PC-3 (cell line): ENCODE results near the gene AFG3L2. TPM values are rescaled to one million over a fixed set of nuclear protein-coding genes. Genes with fewer than 3 reads are reported as not detected.
A peak's percentile ranks its signal among the peaks of the same experiment; 100 is the strongest.

Experiments used
- ATAC-seq: fragments of 200-7000 bp; cut with Tn5 transposase; 2 replicates; pipeline ENCODE4 v1.9.1; 2020; ENCODE audit warnings: mild to moderate bottlenecking, moderate library complexity
- BruUV-seq: library from RNA; stranded (reverse); fragments of 400-500 nt; replicated peaks from 2 replicates; lab custom pipeline; 2021; lab: Mats Ljungman, UMichigan
- CTCF ChIA-PET: fragments of 300-600 bp; sonication (Branson Sonifier 250); formaldehyde crosslinking; loops from one replicate; lab custom pipeline; 2022; ENCODE audit warnings: antibody characterized with exemption; lab: Charles Lee
- POLR2A ChIA-PET: fragments of 300-600 bp; sonication (Branson Sonifier 250); formaldehyde crosslinking; loops from one replicate; lab custom pipeline; 2022; ENCODE audit warnings: antibody characterized with exemption; ENCODE audit not compliant: unreplicated experiment; lab: Charles Lee
- DNase-seq: peaks from one replicate; pipeline ENCODE4 v3.0.0-alpha.2; 2015
- H2AFZ ChIP-seq: fragments of 300-600 bp; sonication (generic); 2 replicates; pipeline ENCODE4 v1.6.0; 2016; ENCODE audit warnings: antibody characterized with exemption, low read length
- H3F3A ChIP-seq: fragments of 300-600 bp; sonication (generic); one replicate; pipeline ENCODE4 v1.6.0; 2017; ENCODE audit warnings: antibody characterized with exemption, low read length, control low read depth, mild to moderate bottlenecking; ENCODE audit not compliant: unreplicated experiment
- H3K27ac ChIP-seq: fragments of 300-600 bp; sonication (generic); 2 replicates; pipeline ENCODE4 v1.5.1; 2016; ENCODE audit warnings: mild to moderate bottlenecking, low read length
- H3K27me3 ChIP-seq: fragments of 300-600 bp; sonication (generic); 2 replicates; pipeline ENCODE4 v1.6.1; 2016; ENCODE audit warnings: low read length, mixed read lengths
- H3K36me3 ChIP-seq: fragments of 300-600 bp; sonication (generic); 2 replicates; pipeline ENCODE4 v1.6.1; 2016; ENCODE audit warnings: low read depth, mixed run types, low read length, mixed read lengths
- H3K4me1 ChIP-seq: fragments of 300-600 bp; sonication (generic); 2 replicates; pipeline ENCODE4 v1.5.1; 2016; ENCODE audit warnings: low read length; ENCODE audit not compliant: insufficient read depth
- H3K4me2 ChIP-seq: fragments of 300-600 bp; sonication (generic); 2 replicates; pipeline ENCODE4 v1.6.0; 2016; ENCODE audit warnings: low read length
- H3K4me3 ChIP-seq: fragments of 300-600 bp; sonication (generic); 2 replicates; pipeline ENCODE4 v1.5.1; 2016; ENCODE audit warnings: mild to moderate bottlenecking, low read length, mixed read lengths
- H3K79me2 ChIP-seq: fragments of 300-600 bp; sonication (generic); 2 replicates; pipeline ENCODE4 v1.6.1; 2017; ENCODE audit warnings: low read length, mixed read lengths
- H3K9ac ChIP-seq: fragments of 300-600 bp; sonication (generic); 2 replicates; pipeline ENCODE4 v1.6.0; 2016; ENCODE audit warnings: mild to moderate bottlenecking, low read length
- H3K9me2 ChIP-seq: fragments of 300-600 bp; sonication (generic); replicated peaks from 2 replicates; pipeline ENCODE4 v1.6.1; 2016; ENCODE audit warnings: mixed run types, low read length, mixed read lengths
- H3K9me3 ChIP-seq: fragments of 300-600 bp; sonication (generic); 2 replicates; pipeline ENCODE4 v1.6.1; 2016; ENCODE audit warnings: low read length, mixed read lengths
- H4K20me1 ChIP-seq: fragments of 300-600 bp; sonication (generic); 2 replicates; pipeline ENCODE4 v1.6.1; 2016; ENCODE audit warnings: low read length, mixed read lengths
- EZH2 ChIP-seq: fragments of 300-600 bp; sonication (generic); IDR thresholded peaks from one replicate; pipeline ENCODE4 v1.6.1; 2017; ENCODE audit warnings: antibody characterized with exemption, mild to moderate bottlenecking, low read length; ENCODE audit not compliant: unreplicated experiment
- EZH2phosphoT487 ChIP-seq: fragments of 300-600 bp; sonication (generic); IDR thresholded peaks from 2 replicates; pipeline ENCODE4 v1.6.1; 2018; ENCODE audit warnings: mild to moderate bottlenecking, antibody characterized with exemption, low read length, borderline replicate concordance
- intact Hi-C: fragments of 100-400 bp; cut with micrococcal nuclease; formaldehyde crosslinking; loops from 2 replicates; pipeline ENCODE4 v1.9.0; 2023
- total RNA-seq: library from RNA; depleted of rRNA; stranded (reverse); fragments of >200 nt; gene quantifications from 2 replicates; pipeline ENCODE4 v1.2.3, GENCODE V29; 2014
- TF ChIP-seq, protein P1 (sequence below): fragments of 300-600 bp; sonication (generic); conservative IDR thresholded peaks from 2 replicates; pipeline ENCODE4 v1.5.1; 2017; ENCODE audit warnings: antibody characterized with exemption, low read depth, mild to moderate bottlenecking, low read length

The AFG3L2 gene
- total RNA-seq, 1 experiment from 2014 or later: 79.3 TPM

DNA sequence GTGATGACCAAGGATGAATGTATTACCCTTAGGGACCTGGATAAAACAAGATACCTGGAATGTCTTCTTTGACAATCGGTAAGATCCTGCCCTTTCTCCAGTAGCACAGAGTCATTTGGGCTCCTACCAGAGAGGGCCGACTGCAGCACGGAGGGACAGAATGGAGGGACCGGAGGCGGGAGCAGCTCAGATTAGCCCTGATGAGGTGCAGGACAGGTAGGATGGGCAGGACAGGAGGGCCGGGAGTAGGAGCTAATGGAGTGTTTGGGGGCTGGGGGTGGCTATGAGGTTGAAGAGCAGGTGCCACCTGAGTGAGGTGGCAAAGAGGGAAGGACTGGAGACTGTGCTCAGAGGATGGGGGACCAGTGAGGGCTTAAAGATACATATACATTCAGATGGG lies 20.8 kb upstream of the AFG3L2 start:
- Histone ChIP-seq H3K9me2 (no peaks in the 10 kb centered on the region), H3F3A (no peaks in the 10 kb centered on the region), H3K9me3 (no peaks in the 10 kb centered on the region), H2AFZ (no peak overlapping the region), H3K27me3 (no peaks in the 10 kb centered on the region), H3K4me2 (no peak overlapping the region), H3K4me1 (peaks cover 33% of the 10 kb centered on the region), H3K79me2 (no peaks in the 10 kb centered on the region), H3K4me3 (no peak overlapping the region), H3K36me3 (no peaks in the 10 kb centered on the region), H3K27ac (no peak overlapping the region), H4K20me1 (no peaks in the 10 kb centered on the region), H3K9ac (no peak overlapping the region)
- intact Hi-C loops: no loop called here
- ATAC-seq: no peak
- ChIA-PET POLR2A (no interaction called here), CTCF (interaction anchor here (0.6 kb wide), 1 partner anchor 25 kb away, joined by 3 read pairs; no protein-coding TSS in a partner anchor)
- BruUV-seq: no TSS peak
- no peak for TF ChIP-seq EZH2
- TF ChIP-seq, protein P1, sequence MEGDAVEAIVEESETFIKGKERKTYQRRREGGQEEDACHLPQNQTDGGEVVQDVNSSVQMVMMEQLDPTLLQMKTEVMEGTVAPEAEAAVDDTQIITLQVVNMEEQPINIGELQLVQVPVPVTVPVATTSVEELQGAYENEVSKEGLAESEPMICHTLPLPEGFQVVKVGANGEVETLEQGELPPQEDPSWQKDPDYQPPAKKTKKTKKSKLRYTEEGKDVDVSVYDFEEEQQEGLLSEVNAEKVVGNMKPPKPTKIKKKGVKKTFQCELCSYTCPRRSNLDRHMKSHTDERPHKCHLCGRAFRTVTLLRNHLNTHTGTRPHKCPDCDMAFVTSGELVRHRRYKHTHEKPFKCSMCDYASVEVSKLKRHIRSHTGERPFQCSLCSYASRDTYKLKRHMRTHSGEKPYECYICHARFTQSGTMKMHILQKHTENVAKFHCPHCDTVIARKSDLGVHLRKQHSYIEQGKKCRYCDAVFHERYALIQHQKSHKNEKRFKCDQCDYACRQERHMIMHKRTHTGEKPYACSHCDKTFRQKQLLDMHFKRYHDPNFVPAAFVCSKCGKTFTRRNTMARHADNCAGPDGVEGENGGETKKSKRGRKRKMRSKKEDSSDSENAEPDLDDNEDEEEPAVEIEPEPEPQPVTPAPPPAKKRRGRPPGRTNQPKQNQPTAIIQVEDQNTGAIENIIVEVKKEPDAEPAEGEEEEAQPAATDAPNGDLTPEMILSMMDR: no peak
- no peak for TF ChIP-seq EZH2phosphoT487
- DNase-seq: no peak

DNA sequence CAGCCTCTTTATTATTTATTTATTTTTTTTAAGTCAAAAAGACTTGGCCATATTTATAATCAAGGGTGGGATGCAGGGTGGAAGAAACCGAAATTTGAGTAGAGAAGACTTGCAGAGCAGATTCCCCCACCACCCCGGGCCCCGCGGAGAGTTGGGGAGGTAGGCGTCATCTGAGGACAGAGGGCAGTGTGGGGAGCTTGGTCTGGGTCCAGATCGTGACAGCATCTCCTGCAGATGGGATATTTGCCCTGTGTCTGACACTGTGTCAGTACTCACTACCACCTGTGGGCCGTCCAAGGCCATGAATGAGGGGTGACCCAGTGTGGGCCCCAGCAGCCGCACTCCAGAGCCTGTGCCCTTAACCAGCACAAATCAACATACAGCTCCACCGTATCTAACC lies 20.2 kb upstream of the AFG3L2 start:
- CTCF ChIA-PET: no interaction called here
- intact Hi-C loops: no loop called here
- no peak for DNase-seq
- ATAC-seq: no peak
- H3K4me2 ChIP-seq: no peak overlapping the region
- H2AFZ ChIP-seq: no peak overlapping the region
- POLR2A ChIA-PET: no interaction called here
- H3K4me3 ChIP-seq: no peak overlapping the region
- no peaks in the 10 kb centered on the region for H4K20me1 ChIP-seq
- peaks cover 28% of the 10 kb centered on the region for H3K4me1 ChIP-seq
- no peaks in the 10 kb centered on the region for H3K9me3 ChIP-seq
- no peaks in the 10 kb centered on the region for H3K9me2 ChIP-seq
- no peak overlapping the region for H3K9ac ChIP-seq
- H3K79me2 ChIP-seq: no peaks in the 10 kb centered on the region
- no peak overlapping the region for H3K27ac ChIP-seq
- no peak for TF ChIP-seq EZH2phosphoT487
- no peak for TF ChIP-seq EZH2
- TF ChIP-seq, protein P1: no peak
- no peaks in the 10 kb centered on the region for H3F3A ChIP-seq
- no peaks in the 10 kb centered on the region for H3K36me3 ChIP-seq
- no TSS peak for BruUV-seq
- no peaks in the 10 kb centered on the region for H3K27me3 ChIP-seq

DNA sequence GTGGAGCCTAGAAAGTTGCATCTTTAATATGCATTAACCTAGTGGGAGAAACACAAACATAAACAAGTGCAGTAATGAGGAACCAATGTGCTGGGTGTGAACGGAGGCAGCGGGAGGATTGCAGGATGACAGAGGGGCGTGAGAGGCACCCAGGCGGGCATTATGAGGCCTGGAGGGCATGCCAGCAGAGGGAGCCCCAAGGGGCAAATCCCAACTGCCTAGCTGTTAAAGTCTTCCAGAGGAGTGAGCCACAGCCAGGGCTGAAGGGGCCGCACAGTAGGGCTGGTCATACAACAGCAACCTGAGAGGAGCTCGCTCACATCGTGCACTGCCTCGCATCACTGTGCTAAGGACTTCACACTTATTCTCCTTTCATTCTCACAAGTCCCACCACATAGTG lies 17.4 kb upstream of the AFG3L2 start:
- intact Hi-C loops: loop anchor here (5.0 kb wide), 4 partner anchors 48 to 538 kb away; no protein-coding TSS in a partner anchor
- no peak overlapping the region for H3K4me3 ChIP-seq
- no peaks in the 10 kb centered on the region for H4K20me1 ChIP-seq
- no peak overlapping the region for H3K27ac ChIP-seq
- H3K36me3 ChIP-seq: no peaks in the 10 kb centered on the region
- ChIA-PET CTCF (interaction anchor here (0.6 kb wide), 1 partner anchor 17 kb away, joined by 8 read pairs; the partner anchor contains the start of gene AFG3L2), POLR2A (interaction anchor here (0.6 to 1.0 kb wide), 4 partner anchors 10 to 95 kb away, joined by 3 to 5 read pairs (median 3); partner anchors contain the start of gene PRELID3A)
- H3K4me1 ChIP-seq: peaks cover 30% of the 10 kb centered on the region
- no peak for TF ChIP-seq EZH2
- TF ChIP-seq EZH2phosphoT487: no peak
- TF ChIP-seq, protein P1: peak; percentile 62
- peak overlapping the region; percentile 59 for H3K4me2 ChIP-seq
- H2AFZ ChIP-seq: no peak overlapping the region
- H3K79me2 ChIP-seq: no peaks in the 10 kb centered on the region
- H3F3A ChIP-seq: no peaks in the 10 kb centered on the region
- H3K9ac ChIP-seq: no peak overlapping the region
- no peaks in the 10 kb centered on the region for H3K9me3 ChIP-seq
- no peaks in the 10 kb centered on the region for H3K27me3 ChIP-seq
- no TSS peak for BruUV-seq
- peak; percentile 5; the same call in 1 of the 2 replicates for ATAC-seq
- no peaks in the 10 kb centered on the region for H3K9me2 ChIP-seq
- no peak for DNase-seq
